HFFc6 (cell line): Measurements from ENCODE around the gene ZFR. TPM values are rescaled to one million over a fixed set of nuclear protein-coding genes. Genes with fewer than 3 reads are reported as not detected.

Source experiments
- DNase-seq: peaks from one replicate; pipeline ENCODE4 v3.0.0-alpha.2; 2018
- H3K27ac Mint-ChIP-seq: 2 replicates; pipeline ENCODE4 v1.8.0; 2020; ENCODE audit warnings: mild to moderate bottlenecking, mixed read lengths
- H3K27me3 Mint-ChIP-seq: 2 replicates; pipeline ENCODE4 v1.8.0; 2021; ENCODE audit warnings: mild to moderate bottlenecking, moderate library complexity, mixed read lengths; ENCODE audit not compliant: insufficient read depth
- H3K36me3 Mint-ChIP-seq: 2 replicates; pipeline ENCODE4 v1.8.0; 2021; ENCODE audit warnings: low read depth, mixed read lengths
- H3K4me1 Mint-ChIP-seq: 2 replicates; pipeline ENCODE4 v1.8.0; 2020; ENCODE audit warnings: low read depth, mixed read lengths
- H3K4me3 Mint-ChIP-seq: 2 replicates; pipeline ENCODE4 v1.8.0; 2020; ENCODE audit warnings: mild to moderate bottlenecking, moderate library complexity, mixed read lengths
- H3K9me3 Mint-ChIP-seq: 2 replicates; pipeline ENCODE4 v1.8.0; 2020; ENCODE audit warnings: mild to moderate bottlenecking, mixed read lengths
- CTCF ChIP-seq: fragments of 200-600 bp; sonication (generic); IDR thresholded peaks from 2 replicates; pipeline ENCODE4 v1.5.0; 2021; ENCODE audit warnings: antibody characterized with exemption, mild to moderate bottlenecking
- long read RNA-seq: library from polyadenylated mRNA; unstranded; transcript quantifications from one replicate; pipeline ENCODE4 v2.0.0, GENCODE V29; 2019
- total RNA-seq, 6 experiments: library from RNA; stranded (reverse); fragmentation: NEBNext Ultra II Directional; extraction: Animal tissue kit (Norgen Biotek cat#: 25700); gene quantifications; 2 replicates in 1 of 6; 3 replicates in 5 of 6; pipeline ENCODE4 v1.2.3, GENCODE V29; 2021

The ZFR gene
- total RNA-seq: 10 to 100 TPM; 69.3 to 79.0 (median 75.9) TPM
- long read RNA-seq, full-length matches to known transcripts: 25 of 94 reads
- long read RNA-seq, partial matches to known transcripts: 55 of 94 reads
- long read RNA-seq, other reads (novel, unspliced or antisense): 14 of 94 reads

GRCh38 chr5:32444431-32445286 lies at the start of gene ZFR:
TSS of gene ZFR (minus strand) at chr5:32444740. CDS start at chr5:32444658, 82 bp downstream.
- peak within 1 kb of the TSS; percentile 97 for H3K27ac Mint-ChIP-seq
- peaks cover 19% of the 10 kb centered on the region for H3K36me3 Mint-ChIP-seq
- DNase-seq: peak; percentile 84
- peaks cover 3% of the 10 kb centered on the region; the same call in 1 of the 2 replicates for H3K27me3 Mint-ChIP-seq
- peak within 1 kb of the TSS; percentile 96 for H3K4me3 Mint-ChIP-seq
- H3K9me3 Mint-ChIP-seq: no peaks in the 10 kb centered on the region
- peaks cover 43% of the 10 kb centered on the region for H3K4me1 Mint-ChIP-seq
- no peak for TF ChIP-seq CTCF

- DNase-seq: no peak
- no peaks in the 10 kb centered on the region for H3K36me3 Mint-ChIP-seq
- H3K4me3 Mint-ChIP-seq: no peak overlapping the region
- no peak for TF ChIP-seq CTCF
- H3K4me1 Mint-ChIP-seq: peaks cover 12% of the 10 kb centered on the region
- no peak overlapping the region for H3K27ac Mint-ChIP-seq
- H3K9me3 Mint-ChIP-seq: no peaks in the 10 kb centered on the region
- peaks cover 1% of the 10 kb centered on the region; the same call in 1 of the 2 replicates for H3K27me3 Mint-ChIP-seq
Observed at GRCh38 chr5:32490972-32491557, 46.5 kb upstream of the ZFR start.

- H3K9me3 Mint-ChIP-seq: no peaks in the 10 kb centered on the region
- peaks cover 1% of the 10 kb centered on the region; the same call in 1 of the 2 replicates for H3K27me3 Mint-ChIP-seq
- H3K27ac Mint-ChIP-seq: peak overlapping the region; percentile 27
- peak; percentile 96 for TF ChIP-seq CTCF
- peak overlapping the region; percentile 44 for H3K4me3 Mint-ChIP-seq
- H3K4me1 Mint-ChIP-seq: peaks cover 12% of the 10 kb centered on the region
- H3K36me3 Mint-ChIP-seq: no peaks in the 10 kb centered on the region
- DNase-seq: peak; percentile 74
Observed at GRCh38 chr5:32489791-32490562, 45.4 kb upstream of the ZFR start.

GRCh38 chr5:32487424-32487823 lies 42.9 kb upstream of the ZFR start:
- TF ChIP-seq CTCF: no peak
- peaks cover 12% of the 10 kb centered on the region for H3K4me1 Mint-ChIP-seq
- no peaks in the 10 kb centered on the region for H3K36me3 Mint-ChIP-seq
- no peak overlapping the region for H3K27ac Mint-ChIP-seq
- H3K4me3 Mint-ChIP-seq: no peak overlapping the region
- H3K9me3 Mint-ChIP-seq: no peaks in the 10 kb centered on the region
- DNase-seq: no peak
- H3K27me3 Mint-ChIP-seq: peaks cover 1% of the 10 kb centered on the region; the same call in 1 of the 2 replicates

- H3K36me3 Mint-ChIP-seq: no peaks in the 10 kb centered on the region
- no peaks in the 10 kb centered on the region for H3K9me3 Mint-ChIP-seq
- no peak overlapping the region for H3K27ac Mint-ChIP-seq
- no peak for DNase-seq
- peaks cover 12% of the 10 kb centered on the region for H3K4me1 Mint-ChIP-seq
- peaks cover under 1% of the 10 kb centered on the region; the same call in 1 of the 2 replicates for H3K27me3 Mint-ChIP-seq
- TF ChIP-seq CTCF: no peak
- H3K4me3 Mint-ChIP-seq: no peak overlapping the region
Observed at GRCh38 chr5:32487008-32487407, 42.5 kb upstream of the ZFR start.
